ENCODE results near the gene APOA1.

Gene APOA1

DNA sequence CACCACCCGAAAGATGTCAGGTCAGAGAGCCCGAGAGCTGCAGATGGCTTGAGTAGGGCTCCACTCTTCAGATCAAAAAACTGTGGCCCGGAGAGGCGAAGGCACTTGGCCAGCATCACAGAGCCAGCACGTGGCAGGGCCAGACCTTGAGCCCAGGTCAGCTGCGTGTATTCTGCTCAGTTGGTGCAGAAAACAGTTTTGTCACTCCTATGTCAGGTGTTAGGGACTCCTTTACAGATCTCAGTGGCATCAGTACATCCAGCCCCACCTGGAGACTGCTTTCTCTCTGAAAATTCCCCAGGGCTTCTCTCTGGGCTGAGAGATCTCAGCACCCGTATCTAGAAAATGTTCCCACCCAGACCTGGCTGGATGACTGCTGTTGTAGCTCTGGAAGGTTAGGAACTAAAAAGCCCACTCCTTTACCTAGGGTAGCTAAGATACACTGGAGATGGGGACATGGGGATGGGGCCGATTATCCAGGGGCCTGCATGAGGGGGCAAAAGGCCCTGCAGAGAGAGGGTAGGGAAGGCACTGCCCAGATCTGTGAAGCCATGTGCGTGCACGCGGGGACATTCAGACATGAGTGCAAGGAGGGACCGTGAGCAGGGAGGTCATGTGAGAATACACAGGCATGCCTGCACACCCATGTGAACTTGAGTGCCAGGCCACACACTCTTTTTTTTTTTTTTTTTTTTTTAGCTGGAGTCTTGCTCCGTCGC is 3.4 kb downstream of the APOA1 start:
- no peak for DNase-seq (ENCODE audit: low spot score)

DNA sequence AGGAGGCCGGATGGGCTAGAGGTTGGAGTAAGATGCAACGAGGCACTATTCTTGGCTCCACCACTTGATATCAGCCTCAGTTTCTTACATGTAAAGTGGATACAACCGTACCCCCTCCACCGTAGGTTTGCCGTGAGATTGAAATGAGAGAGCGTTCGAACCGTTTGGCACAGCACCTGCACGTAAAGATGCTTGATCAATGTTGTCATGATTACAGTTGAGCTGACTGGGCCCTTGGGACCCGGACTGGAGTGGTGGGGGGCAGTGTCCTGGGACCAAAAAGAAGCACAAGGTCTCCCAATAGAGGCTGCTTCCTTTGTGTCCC is 4.0 kb downstream of the APOA1 start:
- no peak for DNase-seq (ENCODE audit: low spot score)

- peak; percentile 84 for DNase-seq (ENCODE audit: low spot score)
These were observed 4.8 kb downstream of the APOA1 start for GRCh38 chr11:116832350-116833290.

DNA sequence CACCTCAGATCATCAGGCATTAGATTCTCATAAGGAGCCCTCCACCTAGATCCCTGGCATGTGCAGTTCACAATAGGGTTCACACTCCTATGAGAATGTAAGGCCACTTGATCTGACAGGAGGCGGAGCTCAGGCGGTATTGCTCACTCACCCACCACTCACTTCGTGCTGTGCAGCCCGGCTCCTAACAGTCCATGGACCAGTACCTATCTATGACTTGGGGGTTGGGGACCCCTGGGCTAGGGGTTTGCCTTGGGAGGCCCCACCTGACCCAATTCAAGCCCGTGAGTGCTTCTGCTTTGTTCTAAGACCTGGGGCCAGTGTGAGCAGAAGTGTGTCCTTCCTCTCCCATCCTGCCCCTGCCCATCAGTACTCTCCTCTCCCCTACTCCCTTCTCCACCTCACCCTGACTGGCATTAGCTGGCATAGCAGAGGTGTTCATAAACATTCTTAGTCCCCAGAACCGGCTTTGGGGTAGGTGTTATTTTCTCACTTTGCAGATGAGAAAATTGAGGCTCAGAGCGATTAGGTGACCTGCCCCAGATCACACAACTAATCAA is 5.6 kb downstream of the APOA1 start:
- no peak for DNase-seq (ENCODE audit: low spot score)

- DNase-seq (ENCODE audit: low spot score), result no peak
These were observed 7.1 kb downstream of the APOA1 start for GRCh38 chr11:116830184-116830912.

- DNase-seq (ENCODE audit: low spot score), result peak; percentile 52
These were observed 7.8 kb downstream of the APOA1 start, which contains the start of gene APOC3 for GRCh38 chr11:116829525-116830183. Gene APOC3, plus strand, starts transcription at chr11:116829907. Its CDS starts 676 bp downstream, at chr11:116830583.

DNA sequence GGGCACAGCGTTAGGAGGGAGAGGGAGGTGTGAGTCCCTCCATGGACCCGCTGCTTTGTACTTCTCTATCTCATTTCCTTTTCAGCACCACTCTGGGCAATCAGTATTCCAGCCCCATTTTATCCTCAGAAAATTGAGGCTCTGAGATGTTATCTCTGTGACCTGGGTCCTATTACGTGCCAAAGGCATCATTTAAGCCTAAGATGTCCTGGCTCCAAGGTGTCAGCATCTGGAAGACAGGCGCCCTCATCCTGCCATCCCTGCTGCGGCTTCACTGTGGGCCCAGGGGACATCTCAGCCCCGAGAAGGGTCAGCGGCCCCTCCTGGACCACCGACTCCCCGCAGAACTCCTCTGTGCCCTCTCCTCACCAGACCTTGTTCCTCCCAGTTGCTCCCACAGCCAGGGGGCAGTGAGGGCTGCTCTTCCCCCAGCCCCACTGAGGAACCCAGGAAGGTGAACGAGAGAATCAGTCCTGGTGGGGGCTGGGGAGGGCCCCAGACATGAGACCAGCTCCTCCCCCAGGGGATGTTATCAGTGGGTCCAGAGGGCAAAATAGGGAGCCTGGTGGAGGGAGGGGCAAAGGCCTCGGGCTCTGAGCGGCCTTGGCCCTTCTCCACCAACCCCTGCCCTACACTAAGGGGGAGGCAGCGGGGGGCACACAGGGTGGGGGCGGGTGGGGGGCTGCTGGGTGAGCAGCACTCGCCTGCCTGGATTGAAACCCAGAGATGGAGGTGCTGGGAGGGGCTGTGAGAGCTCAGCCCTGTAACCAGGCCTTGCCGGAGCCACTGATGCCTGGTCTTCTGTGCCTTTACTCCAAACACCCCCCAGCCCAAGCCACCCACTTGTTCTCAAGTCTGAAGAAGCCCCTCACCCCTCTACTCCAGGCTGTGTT is 8.5 kb downstream of the APOA1 start:
- DNase-seq (ENCODE audit: low spot score), result peak; percentile 57

DNA sequence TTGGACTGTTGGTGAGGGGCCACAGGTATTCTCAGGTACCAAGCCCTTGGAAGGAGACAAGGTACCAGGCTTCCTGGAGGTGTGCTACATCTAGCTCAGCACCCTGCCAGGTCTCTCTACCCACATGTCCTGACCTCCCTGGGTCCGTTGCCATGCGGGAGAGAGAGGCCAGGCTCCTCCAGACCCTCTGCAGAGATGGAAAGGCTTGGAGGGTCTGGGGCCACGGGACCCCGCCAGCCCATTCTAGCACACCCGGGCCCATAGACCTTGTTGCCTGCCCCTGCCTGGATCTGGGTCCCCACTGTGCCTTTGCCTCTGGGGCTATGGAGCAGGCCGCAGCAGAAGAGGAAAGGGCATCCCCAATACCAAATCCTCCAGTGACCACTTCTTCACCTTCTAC is 10.0 kb downstream of the APOA1 start:
- DNase-seq (ENCODE audit: low spot score), result no peak

DNA sequence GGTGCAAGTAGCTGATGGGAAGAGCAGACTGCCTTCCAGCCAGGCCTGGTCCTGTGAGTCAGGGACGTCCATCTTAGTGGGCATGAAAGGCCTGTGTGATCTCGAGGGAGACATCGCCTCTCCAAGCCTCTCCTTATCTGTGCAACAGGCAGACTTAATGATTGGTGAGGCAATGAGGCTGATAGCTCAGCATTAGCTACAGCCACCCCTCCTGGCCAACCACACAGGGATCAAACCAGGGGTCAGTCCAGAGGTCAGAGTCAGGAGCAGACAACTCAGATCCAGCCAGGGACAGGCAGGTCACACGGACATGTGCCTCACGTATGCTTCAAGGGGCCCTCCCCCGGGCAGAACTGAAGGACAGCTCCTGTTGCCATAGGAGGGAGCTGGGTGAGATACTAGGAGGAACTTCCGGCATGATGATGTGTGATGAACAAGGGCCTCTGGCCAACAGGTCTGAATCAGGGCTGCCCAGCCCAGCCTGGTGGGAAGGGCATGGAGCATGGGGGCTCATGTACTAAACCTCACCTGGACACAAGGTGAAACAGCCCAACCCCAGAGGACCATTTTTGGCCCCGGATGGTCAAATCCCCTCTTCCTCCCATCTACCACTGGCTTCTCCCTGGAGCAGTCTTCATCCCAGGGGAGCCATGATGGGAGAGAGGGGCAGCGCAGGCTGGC is 10.5 kb downstream of the APOA1 start:
- DNase-seq (ENCODE audit: low spot score), result peak; percentile 63

GRCh38 chr11:116825854-116826750 is 11.3 kb downstream of the APOA1 start:
- DNase-seq (ENCODE audit: low spot score), result no peak

DNA sequence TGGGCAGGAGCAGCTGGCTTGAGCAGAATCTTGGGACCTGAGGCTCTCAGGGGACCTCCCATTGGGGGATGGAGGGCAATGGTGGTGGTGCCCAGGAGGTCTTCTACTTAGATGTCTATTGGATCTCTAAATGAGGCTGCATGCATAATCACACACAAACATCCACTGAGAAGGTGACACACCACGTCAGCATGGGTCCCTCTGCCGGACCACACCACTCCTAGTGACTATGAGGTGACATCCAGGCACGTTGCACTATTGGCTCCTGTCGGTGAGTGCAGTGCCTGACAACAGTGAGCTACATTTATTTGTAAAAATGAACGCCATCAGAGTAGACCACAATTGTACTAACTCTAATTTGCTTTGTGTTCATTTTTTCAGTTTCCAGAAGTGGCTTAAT is 12.0 kb downstream of the APOA1 start:
- no peak for DNase-seq (ENCODE audit: low spot score)

GRCh38 chr11:116823031-116823843 is 14.2 kb downstream of the APOA1 start, which contains the start of gene APOA4:
Gene APOA4, minus strand, starts transcription at chr11:116823304. Its CDS starts 113 bp downstream, at chr11:116823191.
- no peak for DNase-seq (ENCODE audit: low spot score)

DNA sequence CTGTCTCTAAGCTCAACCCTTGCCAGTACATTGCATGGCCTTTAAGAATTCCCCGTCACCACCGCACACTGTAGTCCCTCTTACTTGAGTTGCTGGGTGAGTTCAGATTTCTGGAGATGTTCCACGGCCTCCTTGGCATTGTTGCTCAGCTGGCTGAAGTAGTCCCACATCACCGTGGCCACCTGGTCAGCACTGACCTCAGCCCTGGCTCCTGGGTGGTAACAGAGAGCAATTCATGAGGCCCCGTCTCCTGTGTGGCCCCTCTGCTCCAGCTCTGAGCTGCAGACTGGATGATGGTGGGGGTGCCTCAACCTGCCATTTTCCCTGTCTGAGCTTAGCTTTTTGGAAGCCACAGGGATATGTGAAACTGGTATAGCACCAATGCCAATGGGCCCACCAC is 14.8 kb downstream of the APOA1 start:
- DNase-seq (ENCODE audit: low spot score), result no peak

- DNase-seq (ENCODE audit: low spot score), result no peak
These were observed 16.1 kb downstream of the APOA1 start for GRCh38 chr11:116821050-116821918.

DNA sequence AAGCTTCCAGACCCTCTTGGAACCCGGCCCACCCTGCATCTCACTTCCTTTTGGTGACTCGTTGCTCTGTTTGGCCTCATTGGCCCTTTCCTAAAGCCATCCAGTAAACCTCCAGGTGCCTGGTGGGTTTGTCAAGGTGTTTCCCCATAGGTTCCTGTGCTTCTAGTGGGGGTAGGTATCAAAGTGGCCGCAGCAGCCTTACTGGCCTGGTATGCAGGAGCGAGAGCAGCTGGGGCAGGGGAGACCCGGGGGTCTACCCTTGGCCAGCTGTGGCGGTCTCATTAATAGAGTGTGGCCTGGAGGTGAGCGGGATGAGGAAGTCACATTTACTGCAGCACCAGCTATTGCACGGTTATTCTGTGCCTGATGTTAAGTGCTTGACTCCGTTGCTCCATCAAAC is 18.4 kb downstream of the APOA1 start:
- DNase-seq (ENCODE audit: low spot score), result no peak

DNA sequence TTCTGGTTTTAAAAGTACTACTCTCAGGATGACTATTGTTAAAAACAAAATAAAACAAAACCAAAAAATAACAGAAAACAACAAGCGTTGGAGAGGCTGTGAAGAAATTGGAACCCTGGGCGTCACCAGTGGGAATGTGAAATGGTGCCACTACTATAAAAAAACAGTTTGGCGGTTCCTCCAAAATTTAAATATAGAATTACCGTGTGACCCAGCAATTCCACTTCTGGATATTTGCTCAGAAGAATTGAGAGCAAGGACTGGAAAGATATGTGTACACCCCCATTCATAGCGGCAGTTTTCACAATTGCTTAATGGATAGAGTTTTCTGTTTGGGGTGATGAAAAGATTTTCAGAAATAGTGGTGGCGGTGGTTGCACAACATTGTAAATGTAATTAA is 22.9 kb downstream of the APOA1 start:
- no peak for DNase-seq (ENCODE audit: low spot score)

Data from HuH-7.5 (cell line).